Activated CD8-positive, alpha-beta memory T cell treated with anti-CD3 and anti-CD28 coated beads, Interleukin-2, amount 10 ng/mL, durations not matched to agents 7 days and 5 days (primary cell): Measurements from ENCODE around the gene SLC6A16. TPM values are rescaled to one million over a fixed set of nuclear protein-coding genes. Genes with fewer than 3 reads are reported as not detected.
A peak's percentile ranks its signal among the peaks of the same experiment; 100 is the strongest.
"Not testable (repeated sequence)": the region's sequence is repeated elsewhere in the genome, so short reads cannot be mapped to it uniquely, and the experiment has no call there.

Experiments used
- ATAC-seq: fragments of 150-1000 bp; cut with Tn5 transposase; one replicate; pipeline ENCODE4 v1.10.0; 2021; ENCODE audit warnings: moderate library complexity
- CTCF ChIA-PET: fragments of 350-600 bp; sonication (Branson Sonifier 250); formaldehyde crosslinking; loops from one replicate; lab custom pipeline; 2021; ENCODE audit warnings: antibody characterized with exemption; lab: Charles Lee
- DNase-seq: peaks from one replicate; pipeline ENCODE4 v3.0.0-alpha.2; 2020
- H3K27ac Mint-ChIP-seq: one replicate; pipeline ENCODE4 v1.8.0; 2021; ENCODE audit warnings: mild to moderate bottlenecking, mixed read lengths
- H3K27me3 Mint-ChIP-seq: one replicate; pipeline ENCODE4 v1.8.0; 2021; ENCODE audit warnings: mixed read lengths
- H3K36me3 Mint-ChIP-seq: one replicate; pipeline ENCODE4 v1.8.0; 2021; ENCODE audit warnings: mild to moderate bottlenecking, mixed read lengths
- H3K4me1 Mint-ChIP-seq: one replicate; pipeline ENCODE4 v1.8.0; 2021; ENCODE audit warnings: mixed read lengths
- H3K4me3 Mint-ChIP-seq: one replicate; pipeline ENCODE4 v1.8.0; 2021; ENCODE audit warnings: mild to moderate bottlenecking, moderate library complexity, mixed read lengths
- H3K9me3 Mint-ChIP-seq: one replicate; pipeline ENCODE4 v1.8.0; 2022; ENCODE audit warnings: low read depth, mixed read lengths
- total RNA-seq, 2 experiments: library from RNA; stranded (reverse); gene quantifications; one replicate each; pipeline ENCODE4 v1.2.3, GENCODE V29; 2021

The SLC6A16 gene
- total RNA-seq, 2 experiments from 2014 or later: 2.5 to 2.7 TPM

- H3K27me3 Mint-ChIP-seq, DNase-seq, ATAC-seq, H3K4me1 Mint-ChIP-seq, H3K9me3 Mint-ChIP-seq, H3K4me3 Mint-ChIP-seq, H3K27ac Mint-ChIP-seq, H3K36me3 Mint-ChIP-seq: not testable (repeated sequence)
- CTCF ChIA-PET: interaction anchor here (0.6 to 1.2 kb wide), 4 partner anchors 23 to 121 kb away, joined by 3 to 4 read pairs (median 3); no protein-coding TSS in a partner anchor
Observed at GRCh38 chr19:49306734-49307133, 18.3 kb downstream of the SLC6A16 start.

GRCh38 chr19:49301866-49302252 lies 23.1 kb downstream of the SLC6A16 start:
- no peaks in the 10 kb centered on the region for H3K4me1 Mint-ChIP-seq
- no peak for ATAC-seq
- CTCF ChIA-PET: interaction anchor here (0.6 to 2.5 kb wide), 24 partner anchors 10 to 308 kb away, joined by 3 to 12 read pairs (median 4); partner anchors contain the start of genes ALDH16A1, RUVBL2 and SLC6A16

GRCh38 chr19:49301165-49301865 lies 23.7 kb downstream of the SLC6A16 start:
- CTCF ChIA-PET: interaction anchor here (0.6 to 2.5 kb wide), 29 partner anchors 9 to 470 kb away, joined by 3 to 12 read pairs (median 4); partner anchors contain the start of genes ALDH16A1, RUVBL2 and SLC6A16
- ATAC-seq (peak; percentile 100), DNase-seq (peak; percentile 87)
- no peaks in the 10 kb centered on the region for H3K36me3 Mint-ChIP-seq
- H3K27ac Mint-ChIP-seq: no peak overlapping the region
- H3K27me3 Mint-ChIP-seq: peaks cover 11% of the 10 kb centered on the region
- no peaks in the 10 kb centered on the region for H3K9me3 Mint-ChIP-seq
- no peak overlapping the region for H3K4me3 Mint-ChIP-seq
- no peaks in the 10 kb centered on the region for H3K4me1 Mint-ChIP-seq

More at GRCh38 chr19:49301866-49302252, 23.1 kb downstream of the SLC6A16 start:
- Mint-ChIP-seq H3K36me3 (no peaks in the 10 kb centered on the region), H3K4me3 (no peak overlapping the region), H3K27me3 (peaks cover 11% of the 10 kb centered on the region), H3K9me3 (no peaks in the 10 kb centered on the region), H3K27ac (no peak overlapping the region)
- DNase-seq: no peak

- not testable (repeated sequence) for H3K4me3 Mint-ChIP-seq, ATAC-seq, H3K4me1 Mint-ChIP-seq, H3K9me3 Mint-ChIP-seq, H3K36me3 Mint-ChIP-seq, DNase-seq, H3K27ac Mint-ChIP-seq
- peaks cover 11% of the 10 kb centered on the region for H3K27me3 Mint-ChIP-seq
- CTCF ChIA-PET: interaction anchor here (0.6 to 1.9 kb wide), 3 partner anchors 10 to 172 kb away, joined by 3 to 6 read pairs (median 3); no protein-coding TSS in a partner anchor
Observed at GRCh38 chr19:49298653-49299052, 26.3 kb downstream of the SLC6A16 start.

- H3K4me1 Mint-ChIP-seq: no peaks in the 10 kb centered on the region
- no peak overlapping the region for H3K27ac Mint-ChIP-seq
- no peaks in the 10 kb centered on the region for H3K9me3 Mint-ChIP-seq
- no peaks in the 10 kb centered on the region for H3K36me3 Mint-ChIP-seq
- H3K4me3 Mint-ChIP-seq: no peak overlapping the region
- CTCF ChIA-PET: no interaction called here
- peaks cover 8% of the 10 kb centered on the region for H3K27me3 Mint-ChIP-seq
- no peak for DNase-seq
- ATAC-seq: no peak
Observed at GRCh38 chr19:49297403-49297802, 27.6 kb downstream of the SLC6A16 start.

GRCh38 chr19:49295208-49295880 lies 29.6 kb downstream of the SLC6A16 start:
- H3K27me3 Mint-ChIP-seq: peaks cover 6% of the 10 kb centered on the region
- H3K36me3 Mint-ChIP-seq: no peaks in the 10 kb centered on the region
- H3K4me3 Mint-ChIP-seq: no peak overlapping the region
- no peaks in the 10 kb centered on the region for H3K9me3 Mint-ChIP-seq
- ATAC-seq (no peak), DNase-seq (no peak)
- H3K27ac Mint-ChIP-seq: no peak overlapping the region
- CTCF ChIA-PET: interaction anchor here (1.0 to 2.3 kb wide), 3 partner anchors 17 to 97 kb away, joined by 3 to 6 read pairs (median 3); no protein-coding TSS in a partner anchor
- no peaks in the 10 kb centered on the region for H3K4me1 Mint-ChIP-seq

- H3K4me1 Mint-ChIP-seq: no peaks in the 10 kb centered on the region
- H3K9me3 Mint-ChIP-seq: no peaks in the 10 kb centered on the region
- no peaks in the 10 kb centered on the region for H3K36me3 Mint-ChIP-seq
- H3K4me3 Mint-ChIP-seq: no peak overlapping the region
- H3K27ac Mint-ChIP-seq: no peak overlapping the region
- ATAC-seq (no peak), DNase-seq (no peak)
- H3K27me3 Mint-ChIP-seq: peaks cover 3% of the 10 kb centered on the region
- CTCF ChIA-PET: interaction anchor here (1.5 to 2.3 kb wide), 2 partner anchors 68 to 96 kb away, joined by 4 to 6 read pairs; no protein-coding TSS in a partner anchor
Observed at GRCh38 chr19:49294401-49294800, 30.6 kb downstream of the SLC6A16 start.

GRCh38 chr19:49290517-49290916 lies 34.5 kb downstream of the SLC6A16 start:
- H3K27me3 Mint-ChIP-seq: peaks cover 4% of the 10 kb centered on the region
- no peaks in the 10 kb centered on the region for H3K36me3 Mint-ChIP-seq
- CTCF ChIA-PET: interaction anchor here (1.7 kb wide), 1 partner anchor 9 kb away, joined by 6 read pairs; no protein-coding TSS in a partner anchor
- no peak overlapping the region for H3K27ac Mint-ChIP-seq
- no peaks in the 10 kb centered on the region for H3K4me1 Mint-ChIP-seq
- ATAC-seq: no peak
- H3K4me3 Mint-ChIP-seq: no peak overlapping the region
- no peaks in the 10 kb centered on the region for H3K9me3 Mint-ChIP-seq
- DNase-seq: no peak

GRCh38 chr19:49289286-49289685 lies 35.7 kb downstream of the SLC6A16 start:
- not testable (repeated sequence) for H3K4me1 Mint-ChIP-seq, H3K9me3 Mint-ChIP-seq, H3K36me3 Mint-ChIP-seq, H3K4me3 Mint-ChIP-seq, ATAC-seq, H3K27ac Mint-ChIP-seq, DNase-seq, H3K27me3 Mint-ChIP-seq
- CTCF ChIA-PET: interaction anchor here (1.7 to 1.8 kb wide), 2 partner anchors 10 to 180 kb away, joined by 5 to 6 read pairs; no protein-coding TSS in a partner anchor

GRCh38 chr19:49288205-49288604 lies 36.8 kb downstream of the SLC6A16 start:
- H3K9me3 Mint-ChIP-seq, H3K4me1 Mint-ChIP-seq, DNase-seq, H3K36me3 Mint-ChIP-seq, H3K27ac Mint-ChIP-seq, H3K4me3 Mint-ChIP-seq, ATAC-seq, H3K27me3 Mint-ChIP-seq: not testable (repeated sequence)
- CTCF ChIA-PET: interaction anchor here (1.8 kb wide), 1 partner anchor 181 kb away, joined by 5 read pairs; no protein-coding TSS in a partner anchor

- Mint-ChIP-seq H3K9me3 (no peaks in the 10 kb centered on the region), H3K36me3 (no peaks in the 10 kb centered on the region), H3K4me3 (no peak overlapping the region), H3K27ac (no peak overlapping the region), H3K4me1 (no peaks in the 10 kb centered on the region), H3K27me3 (peaks cover 4% of the 10 kb centered on the region)
- ATAC-seq (no peak), DNase-seq (no peak)
- CTCF ChIA-PET: interaction anchor here (0.6 kb wide), 1 partner anchor 260 kb away, joined by 3 read pairs; no protein-coding TSS in a partner anchor
Observed at GRCh38 chr19:49287141-49287770, 37.7 kb downstream of the SLC6A16 start.

- H3K27ac Mint-ChIP-seq: no peak overlapping the region
- H3K4me3 Mint-ChIP-seq: no peak overlapping the region
- CTCF ChIA-PET: no interaction called here
- no peaks in the 10 kb centered on the region for H3K36me3 Mint-ChIP-seq
- no peak for ATAC-seq
- no peaks in the 10 kb centered on the region for H3K9me3 Mint-ChIP-seq
- H3K27me3 Mint-ChIP-seq: peaks cover 7% of the 10 kb centered on the region
- H3K4me1 Mint-ChIP-seq: no peaks in the 10 kb centered on the region
- no peak for DNase-seq
Observed at GRCh38 chr19:49282184-49282583, 42.8 kb downstream of the SLC6A16 start.

- Mint-ChIP-seq H3K9me3 (no peaks in the 10 kb centered on the region), H3K36me3 (no peaks in the 10 kb centered on the region), H3K27ac (no peak overlapping the region), H3K4me1 (peaks cover 3% of the 10 kb centered on the region), H3K4me3 (no peak overlapping the region), H3K27me3 (peaks cover 28% of the 10 kb centered on the region)
- ATAC-seq (no peak), DNase-seq (no peak)
- CTCF ChIA-PET: interaction anchor here (0.6 kb wide), 1 partner anchor 46 kb away, joined by 3 read pairs; no protein-coding TSS in a partner anchor
Observed at GRCh38 chr19:49272204-49272603, 52.8 kb downstream of the SLC6A16 start.
